ENCODE results near the gene SMIM38.

Gene SMIM38

GRCh38 chr11:69187540-69188065 lies 31.9 kb downstream of the SMIM38 start:
- no peak for DNase-seq

- DNase-seq: no peak
Observed at GRCh38 chr11:69189059-69189458, 33.3 kb downstream of the SMIM38 start.

- DNase-seq: no peak
Observed at GRCh38 chr11:69190796-69191536, 35.2 kb downstream of the SMIM38 start.

- DNase-seq: no peak
Observed at GRCh38 chr11:69192301-69192721, 36.6 kb downstream of the SMIM38 start.

GRCh38 chr11:69193151-69193550 lies 37.4 kb downstream of the SMIM38 start:
- DNase-seq: no peak

- DNase-seq: peak; percentile 32
Observed at GRCh38 chr11:69193629-69194028, 37.9 kb downstream of the SMIM38 start.

GRCh38 chr11:69194396-69194795 lies 38.7 kb downstream of the SMIM38 start:
- no peak for DNase-seq

- no peak for DNase-seq
Observed at GRCh38 chr11:69194956-69195355, 39.2 kb downstream of the SMIM38 start.

GRCh38 chr11:69195824-69196782 lies 40.4 kb downstream of the SMIM38 start:
- DNase-seq: peak; percentile 35

- DNase-seq: no peak
Observed at GRCh38 chr11:69196783-69197169, 41.0 kb downstream of the SMIM38 start.

GRCh38 chr11:69198891-69199582 lies 43.3 kb downstream of the SMIM38 start:
- no peak for DNase-seq

GRCh38 chr11:69199583-69200315 lies 44.0 kb downstream of the SMIM38 start:
- no peak for DNase-seq

- no peak for DNase-seq
Observed at GRCh38 chr11:69200331-69201065, 44.8 kb downstream of the SMIM38 start.

- DNase-seq: no peak
Observed at GRCh38 chr11:69201066-69201365, 45.3 kb downstream of the SMIM38 start.

GRCh38 chr11:69201764-69202370 lies 46.1 kb downstream of the SMIM38 start:
- DNase-seq: no peak

GRCh38 chr11:69202511-69203221 lies 46.9 kb downstream of the SMIM38 start:
- DNase-seq: no peak

- no peak for DNase-seq
Observed at GRCh38 chr11:69203381-69203780, 47.6 kb downstream of the SMIM38 start.

GRCh38 chr11:69203901-69204245 lies 48.1 kb downstream of the SMIM38 start:
- no peak for DNase-seq

GRCh38 chr11:69204246-69204940 lies 48.7 kb downstream of the SMIM38 start:
- no peak for DNase-seq

Measured in fibroblast of upper back skin (primary cell).